ENCODE measurements around the gene MAGI1. TPM values are rescaled to one million over a fixed set of nuclear protein-coding genes. Genes with fewer than 3 reads are reported as not detected.

MAGI1 gene
- total RNA-seq, 4 donors from 2014 or later, result 7.6 to 42.9 (median 37.0) TPM

GRCh38 chr3:66039590-66039887 lies 821 bp upstream of the MAGI1 start:
- H3K36me3 ChIP-seq, result no peaks in the 10 kb centered on the region
- TF ChIP-seq, protein P1, sequence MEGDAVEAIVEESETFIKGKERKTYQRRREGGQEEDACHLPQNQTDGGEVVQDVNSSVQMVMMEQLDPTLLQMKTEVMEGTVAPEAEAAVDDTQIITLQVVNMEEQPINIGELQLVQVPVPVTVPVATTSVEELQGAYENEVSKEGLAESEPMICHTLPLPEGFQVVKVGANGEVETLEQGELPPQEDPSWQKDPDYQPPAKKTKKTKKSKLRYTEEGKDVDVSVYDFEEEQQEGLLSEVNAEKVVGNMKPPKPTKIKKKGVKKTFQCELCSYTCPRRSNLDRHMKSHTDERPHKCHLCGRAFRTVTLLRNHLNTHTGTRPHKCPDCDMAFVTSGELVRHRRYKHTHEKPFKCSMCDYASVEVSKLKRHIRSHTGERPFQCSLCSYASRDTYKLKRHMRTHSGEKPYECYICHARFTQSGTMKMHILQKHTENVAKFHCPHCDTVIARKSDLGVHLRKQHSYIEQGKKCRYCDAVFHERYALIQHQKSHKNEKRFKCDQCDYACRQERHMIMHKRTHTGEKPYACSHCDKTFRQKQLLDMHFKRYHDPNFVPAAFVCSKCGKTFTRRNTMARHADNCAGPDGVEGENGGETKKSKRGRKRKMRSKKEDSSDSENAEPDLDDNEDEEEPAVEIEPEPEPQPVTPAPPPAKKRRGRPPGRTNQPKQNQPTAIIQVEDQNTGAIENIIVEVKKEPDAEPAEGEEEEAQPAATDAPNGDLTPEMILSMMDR (IDR thresholded peaks at IDR 0.05), result no peak
- no peak for TF ChIP-seq POLR2A (IDR thresholded peaks at IDR 0.05)
- DNase-seq, result peak; percentile 20 to 24
- no peaks in the 10 kb centered on the region for H3K4me1 ChIP-seq
- peak overlapping the region; percentile 92 for H3K27ac ChIP-seq
- H3K9me3 ChIP-seq, result no peaks in the 10 kb centered on the region
- peak overlapping the region; percentile 75 to 81 for H3K4me3 ChIP-seq
- no peaks in the 10 kb centered on the region for H3K27me3 ChIP-seq
- intact Hi-C loops (cut with DNase I; ENCODE audit: low total_unique reads), result no loop called here

- H3K4me3 ChIP-seq, result peak overlapping the region; percentile 75 to 81
- H3K4me1 ChIP-seq, result no peaks in the 10 kb centered on the region
- TF ChIP-seq, protein P1 (IDR thresholded peaks at IDR 0.05), result no peak
- TF ChIP-seq POLR2A (IDR thresholded peaks at IDR 0.05), result no peak
- intact Hi-C loops (cut with DNase I; ENCODE audit: low total_unique reads), result no loop called here
- no peaks in the 10 kb centered on the region for H3K36me3 ChIP-seq
- H3K9me3 ChIP-seq, result no peaks in the 10 kb centered on the region
- DNase-seq, result no peak
- H3K27ac ChIP-seq, result peak overlapping the region; percentile 92
- H3K27me3 ChIP-seq, result no peaks in the 10 kb centered on the region
Observed at GRCh38 chr3:66038384-66038725, 363 bp downstream of the MAGI1 start.

DNA sequence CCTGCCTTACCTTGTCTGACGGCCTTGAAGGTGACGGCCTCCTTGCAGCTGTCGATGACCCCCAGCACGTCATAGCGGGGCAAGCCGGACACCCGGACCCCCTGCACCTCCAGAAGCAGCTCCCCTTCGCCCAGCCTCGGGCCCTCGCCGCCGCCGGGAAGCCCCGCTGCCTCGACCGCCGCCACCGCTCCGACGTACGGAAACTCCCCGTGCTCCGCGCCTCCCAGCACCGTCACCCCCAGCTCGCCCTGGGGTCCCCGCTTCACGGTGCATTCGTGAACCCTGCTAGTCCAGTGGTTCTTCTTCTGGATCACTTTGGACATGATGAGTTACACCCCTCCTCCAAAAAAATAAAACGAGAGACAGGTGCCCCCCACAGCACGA lies 740 bp downstream of the MAGI1 start:
- intact Hi-C loops (cut with DNase I; ENCODE audit: low total_unique reads), result no loop called here
- no peaks in the 10 kb centered on the region for H3K36me3 ChIP-seq
- peak in 1 of 2 donors; percentile 20 for DNase-seq

GRCh38 chr3:66037330-66037985 lies 1.3 kb downstream of the MAGI1 start:
- Histone ChIP-seq H3K4me3 (peak overlapping the region; percentile 75 to 81), H3K36me3 (no peaks in the 10 kb centered on the region), H3K4me1 (no peaks in the 10 kb centered on the region), H3K9me3 (no peaks in the 10 kb centered on the region), H3K27me3 (no peaks in the 10 kb centered on the region), H3K27ac (peak overlapping the region; percentile 92)
- no peak for TF ChIP-seq POLR2A (IDR thresholded peaks at IDR 0.05)
- TF ChIP-seq, protein P1 (IDR thresholded peaks at IDR 0.05), result peak; percentile 10 to 36 (median 26)
- intact Hi-C loops (cut with DNase I; ENCODE audit: low total_unique reads), result no loop called here
- DNase-seq, result peak; percentile 28 to 37

More for the DNA sequence above, 740 bp downstream of the MAGI1 start:
- H3K4me3 ChIP-seq, result peak overlapping the region; percentile 75 to 81
- no peak for TF ChIP-seq POLR2A (IDR thresholded peaks at IDR 0.05)
- TF ChIP-seq, protein P1 (IDR thresholded peaks at IDR 0.05), result no peak
- H3K4me1 ChIP-seq, result no peaks in the 10 kb centered on the region
- no peaks in the 10 kb centered on the region for H3K9me3 ChIP-seq
- H3K27me3 ChIP-seq, result no peaks in the 10 kb centered on the region
- H3K27ac ChIP-seq, result peak overlapping the region; percentile 92

- no peaks in the 10 kb centered on the region for H3K9me3 ChIP-seq
- H3K27me3 ChIP-seq, result no peaks in the 10 kb centered on the region
- H3K4me3 ChIP-seq, result peak overlapping the region; percentile 75 to 81
- no peaks in the 10 kb centered on the region for H3K4me1 ChIP-seq
- peak overlapping the region; percentile 92 for H3K27ac ChIP-seq
- TF ChIP-seq POLR2A (IDR thresholded peaks at IDR 0.05), result no peak
- TF ChIP-seq, protein P1 (IDR thresholded peaks at IDR 0.05), result no peak
- no peaks in the 10 kb centered on the region for H3K36me3 ChIP-seq
- no peak for DNase-seq
- intact Hi-C loops (cut with DNase I; ENCODE audit: low total_unique reads), result no loop called here
Observed at GRCh38 chr3:66036586-66037148, 2.1 kb downstream of the MAGI1 start.

Data from uterus (tissue), 4 donors.